Uterus (tissue), 2 donors: ENCODE data around the gene LZTS3.

Source experiments
- CTCF ChIP-seq, 4 experiments: fragments of 200-600 bp in 2 of 4; fragments of 450-650 bp in 2 of 4; sonication (generic) in 2 of 4; IDR thresholded peaks; one replicate each; pipeline ENCODE4 v1.5.1; 2016 to 2019; ENCODE audit warnings: antibody characterized with exemption in 4 of 4, mild to moderate bottlenecking in 2 of 4, moderate library complexity in 1 of 4
- POLR2A ChIP-seq, 2 donors: fragments of 450-650 bp; IDR thresholded peaks; one replicate each; pipeline ENCODE4 v1.6.1; 2016; ENCODE audit warnings: antibody characterized with exemption in 2 of 2, mild to moderate bottlenecking in 1 of 2, moderate library complexity in 1 of 2

DNA sequence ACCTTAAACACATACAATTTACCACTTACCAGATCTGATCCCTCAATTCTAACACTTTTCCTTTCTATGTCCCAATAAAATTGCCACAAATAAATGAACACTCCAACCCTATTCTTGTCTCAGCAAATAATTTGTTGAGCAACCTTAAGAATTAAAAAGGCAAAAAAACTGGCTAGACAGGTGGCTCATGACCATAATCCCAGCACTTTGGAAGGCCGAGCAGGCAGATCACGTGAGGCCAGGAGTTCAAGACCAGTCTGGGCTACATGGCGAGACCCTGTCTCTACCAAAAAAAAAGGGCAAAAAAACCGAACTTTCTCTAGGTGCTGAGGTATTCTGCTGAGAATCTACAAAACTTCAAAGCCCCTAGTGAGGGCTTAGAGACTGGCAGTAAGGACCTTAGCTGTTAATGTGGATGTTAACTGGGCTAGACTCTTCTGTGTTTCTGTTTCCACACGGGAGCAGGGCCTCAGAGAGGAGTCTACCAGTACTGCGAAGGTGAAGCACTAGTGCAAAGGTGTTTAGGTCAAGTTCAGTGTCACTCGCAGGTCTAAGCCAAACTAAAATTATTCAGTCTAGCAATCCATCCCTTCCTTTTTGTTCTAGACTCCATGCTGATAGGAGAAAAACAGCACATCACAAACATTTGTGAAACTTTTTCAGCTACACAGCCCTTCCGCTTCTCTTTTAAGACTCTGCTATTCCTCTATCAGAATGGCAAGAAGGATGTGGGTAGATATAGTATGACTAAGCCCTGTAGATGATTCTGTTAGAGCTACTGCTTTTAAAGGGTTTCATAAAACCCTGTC, 16.3 kb downstream of the LZTS3 start:
- TF ChIP-seq CTCF (IDR thresholded peaks at IDR 0.05) (no peak), POLR2A (IDR thresholded peaks at IDR 0.05) (no peak)
